Fibroblast of the conjunctiva (primary cell): ENCODE results near the gene SLU7.
A peak's percentile ranks its signal among the peaks of the same experiment; 100 is the strongest.

Experiments used
- DNase-seq: peaks from one replicate; pipeline ENCODE4 v3.0.0-alpha.2; 2010; ENCODE audit warnings: low read depth

Gene SLU7

GRCh38 chr5:160418561-160419457 lies at the start of gene SLU7:
Gene SLU7, minus strand, starts transcription at chr5:160419081. Its CDS starts 3,787 bp downstream, at chr5:160415294.
- peak; percentile 90 for DNase-seq

- no peak for DNase-seq
Observed at GRCh38 chr5:160468363-160468975, 49.6 kb upstream of the SLU7 start.

GRCh38 chr5:160467555-160468362 lies 48.9 kb upstream of the SLU7 start:
- DNase-seq = peak; percentile 59

GRCh38 chr5:160466889-160467554 lies 48.1 kb upstream of the SLU7 start:
- DNase-seq = no peak

- no peak for DNase-seq
Observed at GRCh38 chr5:160466116-160466515, 47.2 kb upstream of the SLU7 start.

- no peak for DNase-seq
Observed at GRCh38 chr5:160464466-160464797, 45.6 kb upstream of the SLU7 start.

- no peak for DNase-seq
Observed at GRCh38 chr5:160463740-160464465, 45.0 kb upstream of the SLU7 start.

GRCh38 chr5:160463227-160463626 lies 44.3 kb upstream of the SLU7 start:
- no peak for DNase-seq

GRCh38 chr5:160462167-160462566 lies 43.3 kb upstream of the SLU7 start:
- no peak for DNase-seq

GRCh38 chr5:160461378-160461777 lies 42.5 kb upstream of the SLU7 start:
- no peak for DNase-seq

- no peak for DNase-seq
Observed at GRCh38 chr5:160460377-160461049, 41.6 kb upstream of the SLU7 start.

GRCh38 chr5:160458806-160459800 lies 40.2 kb upstream of the SLU7 start:
- DNase-seq = no peak

GRCh38 chr5:160457252-160457651 lies 38.4 kb upstream of the SLU7 start:
- no peak for DNase-seq

GRCh38 chr5:160456480-160457177 lies 37.7 kb upstream of the SLU7 start:
- no peak for DNase-seq

GRCh38 chr5:160455600-160455999 lies 36.7 kb upstream of the SLU7 start:
- DNase-seq = no peak

GRCh38 chr5:160453751-160454150 lies 34.9 kb upstream of the SLU7 start:
- DNase-seq = no peak

- DNase-seq = no peak
Observed at GRCh38 chr5:160452795-160453194, 33.9 kb upstream of the SLU7 start.

GRCh38 chr5:160452036-160452435 lies 33.2 kb upstream of the SLU7 start:
- DNase-seq = no peak

GRCh38 chr5:160451281-160451680 lies 32.4 kb upstream of the SLU7 start:
- no peak for DNase-seq
